HUDEP-2 (cell line): Measurements from ENCODE around the gene PLEKHJ1.

Source experiments
- DNase-seq, 76 experiments: peaks; one replicate each; lab custom pipeline; 2025; ENCODE audit not compliant: unreplicated experiment in 76 of 76; lab: John Stamatoyannopoulos, UW

PLEKHJ1 gene

GRCh38 chr19:2224754-2225349 is 11.3 kb downstream of the PLEKHJ1 start:
- DNase-seq = no peak

GRCh38 chr19:2223959-2224358 is 12.2 kb downstream of the PLEKHJ1 start:
- no peak for DNase-seq

- DNase-seq = no peak
These were observed 12.7 kb downstream of the PLEKHJ1 start for GRCh38 chr19:2223391-2223790.

GRCh38 chr19:2221918-2222317 is 14.2 kb downstream of the PLEKHJ1 start:
- DNase-seq = no peak

- DNase-seq = peak in 3 of 76 experiments; percentile 9 to 26 (median 22)
These were observed 14.8 kb downstream of the PLEKHJ1 start for GRCh38 chr19:2221250-2221831.

GRCh38 chr19:2219726-2220125 is 16.4 kb downstream of the PLEKHJ1 start:
- no peak for DNase-seq

GRCh38 chr19:2217591-2217990 is 18.5 kb downstream of the PLEKHJ1 start:
- DNase-seq = no peak

GRCh38 chr19:2216361-2217225 is 19.5 kb downstream of the PLEKHJ1 start:
- DNase-seq = no peak

GRCh38 chr19:2215281-2215751 is 20.8 kb downstream of the PLEKHJ1 start:
- DNase-seq = no peak

- no peak for DNase-seq
These were observed 21.9 kb downstream of the PLEKHJ1 start for GRCh38 chr19:2214251-2214650.

GRCh38 chr19:2213799-2214198 is 22.3 kb downstream of the PLEKHJ1 start:
- no peak for DNase-seq

GRCh38 chr19:2212861-2213711 is 23.0 kb downstream of the PLEKHJ1 start:
- no peak for DNase-seq

- no peak for DNase-seq
These were observed 25.0 kb downstream of the PLEKHJ1 start for GRCh38 chr19:2210987-2211740.

GRCh38 chr19:2210206-2210605 is 25.9 kb downstream of the PLEKHJ1 start:
- DNase-seq = no peak

GRCh38 chr19:2209408-2209807 is 26.7 kb downstream of the PLEKHJ1 start:
- DNase-seq = no peak

GRCh38 chr19:2208975-2209374 is 27.2 kb downstream of the PLEKHJ1 start:
- no peak for DNase-seq

- peak in 72 of 76 experiments; percentile 38 to 97 (median 86) for DNase-seq
These were observed 27.9 kb downstream of the PLEKHJ1 start for GRCh38 chr19:2207991-2208860.

GRCh38 chr19:2207008-2207407 is 29.1 kb downstream of the PLEKHJ1 start:
- DNase-seq = no peak

GRCh38 chr19:2202366-2202765 is 33.8 kb downstream of the PLEKHJ1 start:
- DNase-seq = no peak
